Neural crest cell (in vitro differentiated cells): ENCODE results near the gene RNF26. TPM values are rescaled to one million over a fixed set of nuclear protein-coding genes. Genes with fewer than 3 reads are reported as not detected.

Experiments
- DNase-seq: peaks from one replicate; pipeline ENCODE4 v3.0.0; 2021; ENCODE audit warnings: low read depth, mixed read lengths, low spot score
- H3K27ac Mint-ChIP-seq: one replicate; pipeline ENCODE4 v1.8.0; 2021; ENCODE audit warnings: mild to moderate bottlenecking, mixed read lengths; ENCODE audit not compliant: unreplicated experiment
- H3K27me3 Mint-ChIP-seq: 2 replicates; pipeline ENCODE4 v1.8.0; 2021; ENCODE audit warnings: low read depth, mild to moderate bottlenecking, mixed read lengths
- H3K36me3 Mint-ChIP-seq: 2 replicates; pipeline ENCODE4 v1.8.0; 2021; ENCODE audit warnings: low read depth, mild to moderate bottlenecking, mixed read lengths
- H3K4me1 Mint-ChIP-seq: 2 replicates; pipeline ENCODE4 v1.8.0; 2021; ENCODE audit warnings: mixed read lengths
- H3K4me3 Mint-ChIP-seq: one replicate; pipeline ENCODE4 v1.8.0; 2021; ENCODE audit warnings: mild to moderate bottlenecking, mixed read lengths
- H3K9me3 Mint-ChIP-seq: 2 replicates; pipeline ENCODE4 v1.8.0; 2021; ENCODE audit warnings: mixed read lengths
- total RNA-seq: library from RNA; stranded (reverse); gene quantifications from 2 replicates; pipeline ENCODE4 v1.2.1, GENCODE V29; 2021
- TF ChIP-seq, protein P1 (sequence below): fragments of 200-600 bp; sonication (generic); conservative IDR thresholded peaks from 2 replicates; pipeline ENCODE4 v1.5.0; 2021; ENCODE audit warnings: antibody characterized with exemption, mild to moderate bottlenecking

RNF26 gene
- total RNA-seq, 1 donor from 2014 or later = 47.9 TPM

DNA sequence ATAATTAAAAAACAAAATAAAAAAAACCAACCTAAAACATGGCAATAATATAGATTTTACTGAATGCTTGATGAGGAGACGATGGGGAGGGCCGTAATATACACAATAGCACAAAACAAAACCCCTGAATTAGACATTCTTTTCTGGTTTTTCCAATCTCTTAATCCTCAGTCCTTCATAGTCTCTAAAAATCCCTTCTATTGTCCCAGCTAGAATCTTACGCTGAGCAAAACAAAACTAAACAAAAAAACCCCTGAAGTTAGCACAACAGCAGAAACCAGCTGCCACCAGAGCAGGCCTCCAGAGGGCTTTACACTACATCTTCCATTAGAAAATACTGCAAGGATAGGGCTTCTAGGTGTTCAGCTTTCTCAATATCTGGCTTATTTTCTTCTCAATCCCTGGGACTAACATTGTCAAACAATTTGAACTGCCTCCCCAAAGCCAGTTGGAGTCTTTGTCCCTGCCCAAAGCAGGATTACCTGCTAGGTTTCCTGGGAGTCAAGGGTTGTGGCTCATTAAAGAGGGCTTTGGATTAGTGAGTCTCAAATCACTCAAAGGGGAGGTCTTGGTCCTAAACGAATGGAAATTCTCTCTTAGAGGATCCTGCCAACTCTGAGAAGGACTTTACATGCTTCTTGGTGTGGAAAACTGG, 2.1 kb upstream of the RNF26 start:
- no peak for DNase-seq
- Mint-ChIP-seq H3K27ac (peak overlapping the region; percentile 46), H3K4me3 (peak overlapping the region; percentile 48)

DNA sequence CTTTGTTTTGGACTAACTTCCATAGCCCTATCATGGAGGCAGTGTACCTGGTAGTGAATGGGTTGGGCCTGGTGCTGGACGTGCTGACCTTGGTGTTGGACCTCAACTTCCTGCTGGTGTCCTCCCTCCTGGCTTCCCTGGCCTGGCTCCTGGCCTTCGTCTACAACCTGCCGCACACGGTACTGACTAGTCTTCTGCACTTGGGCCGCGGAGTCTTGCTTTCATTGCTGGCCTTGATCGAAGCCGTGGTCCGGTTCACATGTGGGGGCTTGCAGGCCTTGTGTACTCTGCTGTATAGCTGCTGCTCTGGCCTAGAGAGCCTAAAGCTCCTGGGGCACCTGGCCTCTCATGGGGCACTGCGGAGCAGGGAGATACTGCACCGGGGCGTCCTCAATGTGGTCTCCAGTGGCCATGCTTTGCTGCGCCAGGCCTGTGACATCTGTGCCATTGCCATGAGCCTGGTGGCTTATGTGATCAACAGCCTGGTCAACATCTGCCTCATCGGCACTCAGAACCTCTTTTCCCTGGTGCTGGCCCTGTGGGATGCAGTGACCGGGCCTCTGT, 846 bp downstream of the RNF26 start:
- peaks cover 15% of the 10 kb centered on the region for H3K27me3 Mint-ChIP-seq
- H3K27ac Mint-ChIP-seq = peak overlapping the region; percentile 99
- H3K9me3 Mint-ChIP-seq = no peaks in the 10 kb centered on the region
- DNase-seq = no peak
- peak overlapping the region; percentile 92 for H3K4me3 Mint-ChIP-seq
- peaks cover 60% of the 10 kb centered on the region for H3K4me1 Mint-ChIP-seq
- TF ChIP-seq, protein P1, sequence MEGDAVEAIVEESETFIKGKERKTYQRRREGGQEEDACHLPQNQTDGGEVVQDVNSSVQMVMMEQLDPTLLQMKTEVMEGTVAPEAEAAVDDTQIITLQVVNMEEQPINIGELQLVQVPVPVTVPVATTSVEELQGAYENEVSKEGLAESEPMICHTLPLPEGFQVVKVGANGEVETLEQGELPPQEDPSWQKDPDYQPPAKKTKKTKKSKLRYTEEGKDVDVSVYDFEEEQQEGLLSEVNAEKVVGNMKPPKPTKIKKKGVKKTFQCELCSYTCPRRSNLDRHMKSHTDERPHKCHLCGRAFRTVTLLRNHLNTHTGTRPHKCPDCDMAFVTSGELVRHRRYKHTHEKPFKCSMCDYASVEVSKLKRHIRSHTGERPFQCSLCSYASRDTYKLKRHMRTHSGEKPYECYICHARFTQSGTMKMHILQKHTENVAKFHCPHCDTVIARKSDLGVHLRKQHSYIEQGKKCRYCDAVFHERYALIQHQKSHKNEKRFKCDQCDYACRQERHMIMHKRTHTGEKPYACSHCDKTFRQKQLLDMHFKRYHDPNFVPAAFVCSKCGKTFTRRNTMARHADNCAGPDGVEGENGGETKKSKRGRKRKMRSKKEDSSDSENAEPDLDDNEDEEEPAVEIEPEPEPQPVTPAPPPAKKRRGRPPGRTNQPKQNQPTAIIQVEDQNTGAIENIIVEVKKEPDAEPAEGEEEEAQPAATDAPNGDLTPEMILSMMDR = no peak
- H3K36me3 Mint-ChIP-seq = no peaks in the 10 kb centered on the region

More for the DNA sequence above, 2.1 kb upstream of the RNF26 start:
- Mint-ChIP-seq H3K9me3 (no peaks in the 10 kb centered on the region), H3K4me1 (peaks cover 38% of the 10 kb centered on the region), H3K36me3 (no peaks in the 10 kb centered on the region), H3K27me3 (no peaks in the 10 kb centered on the region)
- TF ChIP-seq, protein P1 = no peak

DNA sequence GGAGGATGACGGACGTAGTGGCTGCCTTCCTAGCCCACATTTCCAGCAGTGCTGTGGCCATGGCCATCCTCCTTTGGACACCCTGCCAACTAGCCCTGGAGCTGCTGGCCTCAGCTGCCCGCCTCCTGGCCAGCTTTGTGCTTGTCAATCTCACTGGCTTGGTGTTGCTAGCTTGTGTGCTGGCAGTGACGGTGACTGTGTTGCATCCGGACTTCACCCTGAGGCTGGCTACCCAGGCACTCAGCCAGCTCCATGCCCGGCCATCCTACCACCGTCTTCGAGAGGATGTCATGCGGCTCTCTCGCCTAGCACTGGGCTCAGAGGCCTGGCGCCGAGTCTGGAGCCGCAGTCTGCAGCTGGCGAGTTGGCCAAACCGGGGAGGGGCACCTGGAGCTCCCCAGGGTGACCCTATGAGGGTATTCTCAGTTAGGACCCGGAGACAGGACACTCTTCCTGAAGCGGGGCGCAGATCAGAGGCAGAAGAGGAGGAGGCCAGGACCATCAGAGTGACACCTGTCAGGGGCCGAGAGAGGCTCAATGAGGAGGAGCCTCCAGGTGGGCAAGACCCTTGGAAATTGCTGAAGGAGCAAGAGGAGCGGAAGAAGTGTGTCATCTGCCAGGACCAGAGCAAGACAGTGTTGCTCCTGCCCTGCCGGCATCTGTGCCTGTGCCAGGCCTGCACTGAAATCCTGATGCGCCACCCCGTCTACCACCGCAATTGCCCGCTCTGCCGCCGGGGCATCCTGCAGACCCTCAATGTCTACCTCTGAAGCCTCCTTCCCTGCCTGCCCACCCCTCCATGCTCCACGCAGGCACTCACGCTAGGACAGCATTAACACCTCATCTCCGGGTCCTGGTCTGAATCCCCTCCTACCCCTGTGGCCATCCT, 1.6 kb downstream of the RNF26 start:
- Mint-ChIP-seq H3K4me3 (peak overlapping the region; percentile 92), H3K27ac (peak overlapping the region; percentile 99), H3K27me3 (peaks cover 18% of the 10 kb centered on the region), H3K36me3 (no peaks in the 10 kb centered on the region), H3K9me3 (no peaks in the 10 kb centered on the region), H3K4me1 (peaks cover 63% of the 10 kb centered on the region)
- TF ChIP-seq, protein P1 = no peak
- no peak for DNase-seq

DNA sequence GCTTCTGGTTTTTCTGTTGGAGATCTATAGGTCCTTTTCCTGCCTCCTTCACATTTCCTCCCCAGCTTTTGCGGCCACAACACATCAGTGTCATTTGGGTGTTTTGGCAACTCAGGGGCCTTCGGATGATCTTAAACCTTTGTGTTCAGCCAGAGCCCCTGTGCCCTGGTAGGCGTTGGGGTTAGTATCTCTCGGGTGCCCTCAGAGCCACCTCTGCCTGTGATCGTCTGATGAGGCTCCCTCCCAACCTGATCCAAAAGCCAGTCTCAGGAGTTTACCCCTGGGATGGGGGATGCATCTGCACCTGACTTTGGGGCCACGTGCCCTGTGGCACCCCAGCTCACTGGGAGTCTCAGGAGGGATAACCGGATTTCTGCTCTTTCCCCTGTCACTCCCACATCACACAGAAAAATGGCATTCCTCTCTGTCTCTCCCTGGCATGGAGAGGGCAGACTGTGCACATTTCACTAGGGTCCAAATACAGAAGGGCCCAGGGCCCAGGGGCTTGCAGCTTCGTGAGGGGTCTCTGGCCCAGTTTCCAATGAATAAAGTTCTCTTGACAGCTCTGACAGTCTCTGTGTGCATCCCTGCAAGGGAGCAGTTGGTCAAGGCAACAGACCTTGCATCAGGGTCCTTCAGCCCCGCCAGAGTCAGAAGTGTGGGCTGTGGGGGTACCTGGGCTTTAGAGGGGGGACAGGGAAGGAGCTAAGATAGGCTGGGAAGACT, 2.6 kb downstream of the RNF26 start:
- Mint-ChIP-seq H3K4me1 (peaks cover 66% of the 10 kb centered on the region), H3K27ac (no peak overlapping the region), H3K27me3 (peaks cover 27% of the 10 kb centered on the region), H3K9me3 (no peaks in the 10 kb centered on the region), H3K4me3 (peak overlapping the region; percentile 92), H3K36me3 (no peaks in the 10 kb centered on the region)
- DNase-seq = no peak
- TF ChIP-seq, protein P1 = no peak

DNA sequence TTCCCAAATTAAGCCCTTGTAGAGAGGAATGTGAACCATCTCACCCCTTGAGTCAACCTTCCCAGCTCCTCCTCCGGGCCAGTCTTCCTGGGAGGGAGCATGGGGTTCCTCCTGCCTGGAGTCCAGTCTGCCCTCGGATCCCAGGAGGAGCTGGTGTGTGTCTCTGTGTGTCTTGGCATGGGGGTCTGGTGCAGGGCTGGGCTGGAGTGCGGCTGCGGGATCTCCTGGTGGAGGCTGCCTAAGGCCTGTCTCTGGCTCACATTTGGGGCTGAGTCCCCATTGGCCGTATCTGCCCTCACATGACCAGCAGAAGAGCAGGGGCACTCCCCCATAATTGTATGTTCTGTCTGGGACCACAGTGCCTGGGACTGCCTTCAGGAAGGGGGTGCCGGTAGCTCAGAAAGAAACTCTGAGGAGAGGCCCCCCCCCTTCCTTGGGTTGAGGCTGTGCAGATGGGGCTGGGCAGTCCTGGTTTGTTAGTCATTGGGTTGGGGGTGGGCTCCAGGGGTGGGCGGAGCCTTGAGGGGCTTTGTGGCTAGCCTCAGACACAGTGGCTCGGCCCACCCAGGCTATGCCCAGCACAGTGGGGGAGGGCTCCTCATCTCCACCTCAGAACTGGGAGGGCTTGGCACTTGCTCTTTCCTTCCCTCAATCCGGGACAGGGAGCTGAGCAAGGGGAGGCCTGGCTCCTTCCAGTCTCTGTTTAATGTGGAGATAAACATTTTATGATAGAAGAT, 3.4 kb downstream of the RNF26 start:
- H3K4me1 Mint-ChIP-seq = peaks cover 59% of the 10 kb centered on the region
- TF ChIP-seq, protein P1 = no peak
- no peaks in the 10 kb centered on the region for H3K9me3 Mint-ChIP-seq
- no peaks in the 10 kb centered on the region for H3K36me3 Mint-ChIP-seq
- peaks cover 31% of the 10 kb centered on the region for H3K27me3 Mint-ChIP-seq
- peak overlapping the region; percentile 6 for H3K27ac Mint-ChIP-seq
- H3K4me3 Mint-ChIP-seq = peak overlapping the region; percentile 92
- no peak for DNase-seq
